IPS-20b (cell line): ENCODE data around the gene KRT71.

Experiments used
- H3K27ac ChIP-seq: one replicate; pipeline ENCODE4 v1.5.1; 2013; ENCODE audit warnings: low read length
- H3K27me3 ChIP-seq: 2 replicates; pipeline ENCODE4 v1.6.1; 2013; ENCODE audit warnings: mild to moderate bottlenecking, low read length, inconsistent platforms; ENCODE audit not compliant: insufficient read depth
- H3K36me3 ChIP-seq: 2 replicates; pipeline ENCODE4 v1.6.1; 2013; ENCODE audit warnings: low read depth, mild to moderate bottlenecking, inconsistent platforms, low read length, moderate library complexity; ENCODE audit not compliant: insufficient read depth
- H3K4me1 ChIP-seq: 2 replicates; pipeline ENCODE4 v1.6.1; 2013; ENCODE audit warnings: mild to moderate bottlenecking, control low read depth, inconsistent platforms, low read length, moderate library complexity; ENCODE audit not compliant: insufficient read depth
- H3K4me3 ChIP-seq: 2 replicates; pipeline ENCODE4 v1.5.1; 2013; ENCODE audit warnings: mild to moderate bottlenecking, low read length, inconsistent platforms
- H3K9ac ChIP-seq: 2 replicates; pipeline ENCODE4 v1.6.1; 2013; ENCODE audit warnings: low read depth, mild to moderate bottlenecking, inconsistent platforms, low read length, moderate library complexity
- H3K9me3 ChIP-seq: 2 replicates; pipeline ENCODE4 v1.6.1; 2013; ENCODE audit warnings: mild to moderate bottlenecking, low read depth, low read length, inconsistent platforms; ENCODE audit not compliant: insufficient read depth

Gene KRT71

GRCh38 chr12:52534482-52534881, 18.5 kb downstream of the KRT71 start:
- no peaks in the 10 kb centered on the region for H3K27me3 ChIP-seq
- H3K27ac ChIP-seq: no peak overlapping the region
- H3K4me1 ChIP-seq: no peaks in the 10 kb centered on the region
- H3K9me3 ChIP-seq: no peaks in the 10 kb centered on the region
- no peak overlapping the region for H3K4me3 ChIP-seq
- no peak overlapping the region for H3K9ac ChIP-seq
- no peaks in the 10 kb centered on the region for H3K36me3 ChIP-seq

GRCh38 chr12:52533686-52534470, 19.1 kb downstream of the KRT71 start:
- H3K9me3 ChIP-seq: no peaks in the 10 kb centered on the region
- no peaks in the 10 kb centered on the region for H3K36me3 ChIP-seq
- no peak overlapping the region for H3K9ac ChIP-seq
- no peaks in the 10 kb centered on the region for H3K4me1 ChIP-seq
- H3K27ac ChIP-seq: no peak overlapping the region
- H3K4me3 ChIP-seq: no peak overlapping the region
- H3K27me3 ChIP-seq: no peaks in the 10 kb centered on the region

DNA sequence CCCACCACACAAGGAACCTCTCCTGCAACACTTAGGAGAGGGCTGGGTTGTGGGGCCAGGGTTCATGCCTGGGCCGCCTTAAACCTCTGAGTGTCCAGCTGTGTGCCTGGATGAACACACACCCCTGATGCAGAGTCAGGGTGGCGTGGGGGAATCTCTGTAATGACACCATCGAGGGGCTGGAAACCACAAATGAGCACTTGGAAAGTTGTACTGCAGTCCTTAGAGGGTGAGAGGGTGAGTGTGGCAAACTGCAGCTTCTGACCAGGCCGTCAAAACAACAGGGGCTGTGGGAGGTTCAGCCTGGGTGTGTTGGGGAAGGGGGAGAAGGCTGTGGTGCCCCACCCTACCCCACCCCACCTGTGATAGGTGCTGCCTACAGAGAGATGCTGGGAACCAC, 20.3 kb downstream of the KRT71 start:
- Histone ChIP-seq H3K27ac (no peak overlapping the region), H3K9me3 (no peaks in the 10 kb centered on the region), H3K4me1 (no peaks in the 10 kb centered on the region), H3K9ac (no peak overlapping the region), H3K4me3 (no peak overlapping the region), H3K36me3 (no peaks in the 10 kb centered on the region), H3K27me3 (no peaks in the 10 kb centered on the region)

- Histone ChIP-seq H3K9ac (no peak overlapping the region), H3K27ac (no peak overlapping the region), H3K36me3 (no peaks in the 10 kb centered on the region), H3K9me3 (no peaks in the 10 kb centered on the region), H3K4me1 (no peaks in the 10 kb centered on the region), H3K27me3 (no peaks in the 10 kb centered on the region), H3K4me3 (no peak overlapping the region)
Observed at GRCh38 chr12:52531566-52532300, 21.2 kb downstream of the KRT71 start.

DNA sequence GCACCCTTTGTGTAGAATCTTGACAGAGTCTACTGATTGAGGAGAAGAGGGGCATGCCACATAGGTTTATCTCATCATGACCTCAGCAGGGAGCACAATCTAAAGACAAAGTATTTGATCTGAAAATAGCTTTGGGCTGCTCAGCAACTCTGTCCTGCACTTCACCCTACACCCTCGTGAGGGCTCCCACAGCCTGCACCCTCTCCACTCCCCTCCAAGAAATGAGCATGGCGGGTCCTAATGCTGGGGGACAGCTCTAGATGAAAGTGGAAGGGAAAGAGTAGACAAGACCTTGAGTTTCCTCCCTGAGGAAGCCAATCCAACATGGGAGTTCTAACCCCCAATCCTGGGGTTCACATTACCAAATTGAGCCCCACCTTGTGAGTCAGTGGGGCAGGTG, 22.0 kb downstream of the KRT71 start:
- Histone ChIP-seq H3K4me3 (no peak overlapping the region), H3K9me3 (no peaks in the 10 kb centered on the region), H3K36me3 (no peaks in the 10 kb centered on the region), H3K4me1 (no peaks in the 10 kb centered on the region), H3K27ac (no peak overlapping the region), H3K9ac (no peak overlapping the region), H3K27me3 (no peaks in the 10 kb centered on the region)

GRCh38 chr12:52530366-52530765, 22.6 kb downstream of the KRT71 start:
- Histone ChIP-seq H3K4me3 (no peak overlapping the region), H3K9ac (no peak overlapping the region), H3K27me3 (no peaks in the 10 kb centered on the region), H3K9me3 (no peaks in the 10 kb centered on the region), H3K27ac (no peak overlapping the region), H3K4me1 (no peaks in the 10 kb centered on the region), H3K36me3 (no peaks in the 10 kb centered on the region)

- no peak overlapping the region for H3K9ac ChIP-seq
- no peaks in the 10 kb centered on the region for H3K36me3 ChIP-seq
- H3K4me1 ChIP-seq: no peaks in the 10 kb centered on the region
- H3K4me3 ChIP-seq: no peak overlapping the region
- no peaks in the 10 kb centered on the region; the same call in 1 of the 2 replicates for H3K27me3 ChIP-seq
- no peaks in the 10 kb centered on the region for H3K9me3 ChIP-seq
- no peak overlapping the region for H3K27ac ChIP-seq
Observed at GRCh38 chr12:52529846-52530245, 23.1 kb downstream of the KRT71 start.

DNA sequence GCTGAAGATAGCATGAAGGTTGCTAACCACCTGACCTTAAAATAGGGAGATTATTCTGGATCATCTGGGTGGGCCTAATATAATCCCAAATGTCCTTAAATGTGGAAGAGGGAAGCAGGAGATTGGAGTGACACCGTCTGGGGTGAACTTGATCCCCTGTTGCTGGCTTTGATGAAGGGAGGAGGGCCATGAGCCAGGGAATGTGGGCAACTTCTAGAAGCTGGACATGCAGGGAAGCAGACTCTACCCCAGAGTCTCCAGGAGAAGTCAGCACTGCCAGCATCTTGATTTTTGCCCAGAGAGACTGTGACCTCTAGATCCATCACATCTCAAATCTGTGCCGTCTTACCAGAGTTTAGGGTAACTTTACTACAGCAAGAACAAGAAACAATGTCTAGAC, 23.5 kb downstream of the KRT71 start:
- H3K27ac ChIP-seq: no peak overlapping the region
- H3K27me3 ChIP-seq: no peaks in the 10 kb centered on the region; the same call in 1 of the 2 replicates
- no peaks in the 10 kb centered on the region for H3K9me3 ChIP-seq
- H3K4me1 ChIP-seq: no peaks in the 10 kb centered on the region
- H3K4me3 ChIP-seq: no peak overlapping the region
- no peak overlapping the region for H3K9ac ChIP-seq
- H3K36me3 ChIP-seq: no peaks in the 10 kb centered on the region

DNA sequence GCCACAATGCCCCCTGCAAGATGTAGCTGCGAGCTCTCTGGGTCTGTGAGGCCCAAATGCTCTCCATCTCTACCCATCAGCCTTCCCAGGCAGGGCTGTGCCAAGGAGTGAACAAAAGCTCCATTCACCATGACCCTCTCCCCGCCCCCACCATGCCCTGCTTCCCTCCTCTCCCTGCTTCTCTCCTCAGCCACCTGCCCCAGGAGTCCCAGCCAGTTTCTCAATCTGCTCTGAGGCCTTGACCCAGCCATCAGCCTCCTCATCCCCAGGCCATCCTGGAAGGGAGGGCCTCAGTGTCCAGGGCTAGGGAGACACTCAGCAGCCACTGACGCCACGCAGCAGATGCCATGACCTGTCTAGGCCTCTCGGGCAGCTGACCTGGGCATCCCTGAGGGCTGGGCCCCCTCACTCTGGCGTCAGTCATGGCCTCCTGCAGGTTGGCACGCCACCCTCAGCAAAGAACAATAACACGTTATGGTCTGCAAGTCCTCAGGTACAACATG, 24.3 kb downstream of the KRT71 start:
- Histone ChIP-seq H3K4me3 (no peak overlapping the region), H3K27me3 (no peaks in the 10 kb centered on the region; the same call in 1 of the 2 replicates), H3K9ac (no peak overlapping the region), H3K4me1 (no peaks in the 10 kb centered on the region), H3K9me3 (no peaks in the 10 kb centered on the region), H3K27ac (no peak overlapping the region), H3K36me3 (no peaks in the 10 kb centered on the region)

- H3K36me3 ChIP-seq: no peaks in the 10 kb centered on the region
- no peaks in the 10 kb centered on the region for H3K4me1 ChIP-seq
- no peak overlapping the region for H3K4me3 ChIP-seq
- no peak overlapping the region for H3K27ac ChIP-seq
- H3K9ac ChIP-seq: no peak overlapping the region
- H3K9me3 ChIP-seq: no peaks in the 10 kb centered on the region
- no peaks in the 10 kb centered on the region; the same call in 1 of the 2 replicates for H3K27me3 ChIP-seq
Observed at GRCh38 chr12:52527121-52527800, 25.7 kb downstream of the KRT71 start.

GRCh38 chr12:52526511-52526951, 26.4 kb downstream of the KRT71 start:
- Histone ChIP-seq H3K27ac (no peak overlapping the region), H3K27me3 (no peaks in the 10 kb centered on the region; the same call in 1 of the 2 replicates), H3K4me1 (no peaks in the 10 kb centered on the region), H3K9ac (no peak overlapping the region), H3K4me3 (no peak overlapping the region), H3K9me3 (no peaks in the 10 kb centered on the region), H3K36me3 (no peaks in the 10 kb centered on the region)
